Smooth muscle cell (in vitro differentiated cells): Measurements from ENCODE around the gene ALCAM. TPM values are rescaled to one million over a fixed set of nuclear protein-coding genes. Genes with fewer than 3 reads are reported as not detected.

Source experiments
- DNase-seq: peaks from one replicate; lab custom pipeline; 2025; ENCODE audit not compliant: unreplicated experiment; lab: John Stamatoyannopoulos, UW
- H2AFZ ChIP-seq: fragments of 200-600 bp; sonication (generic); 2 replicates; pipeline ENCODE4 v1.6.0; 2016; ENCODE audit warnings: antibody characterized with exemption, low read depth, mild to moderate bottlenecking
- H3F3A ChIP-seq: fragments of 200-600 bp; sonication (generic); 2 replicates; pipeline ENCODE4 v1.6.0; 2017; ENCODE audit warnings: antibody characterized with exemption, low read depth
- H3K27ac ChIP-seq: fragments of 200-600 bp; sonication (generic); 2 replicates; pipeline ENCODE4 v1.5.1; 2016; ENCODE audit warnings: low read depth, mild to moderate bottlenecking
- H3K27me3 ChIP-seq: fragments of 200-600 bp; sonication (generic); 2 replicates; pipeline ENCODE4 v1.6.1; 2016; ENCODE audit warnings: low read depth, mild to moderate bottlenecking
- H3K36me3 ChIP-seq: fragments of 200-600 bp; sonication (generic); 2 replicates; pipeline ENCODE4 v1.5.1; 2016; ENCODE audit warnings: low read depth
- H3K4me1 ChIP-seq: fragments of 200-600 bp; sonication (generic); 2 replicates; pipeline ENCODE4 v1.5.1; 2016; ENCODE audit warnings: low read depth
- H3K4me2 ChIP-seq: fragments of 200-600 bp; sonication (generic); 2 replicates; pipeline ENCODE4 v1.6.0; 2016; ENCODE audit warnings: mild to moderate bottlenecking
- H3K4me3 ChIP-seq: fragments of 200-600 bp; sonication (generic); 2 replicates; pipeline ENCODE4 v1.5.1; 2016; ENCODE audit warnings: mild to moderate bottlenecking
- H3K79me2 ChIP-seq: fragments of 200-600 bp; sonication (generic); 2 replicates; pipeline ENCODE4 v1.6.0; 2016; ENCODE audit warnings: low read depth, mild to moderate bottlenecking
- H3K9ac ChIP-seq: fragments of 200-600 bp; sonication (generic); 2 replicates; pipeline ENCODE4 v1.6.0; 2016; ENCODE audit warnings: low read depth
- H3K9me3 ChIP-seq: fragments of 200-600 bp; sonication (generic); replicated peaks from 2 replicates; pipeline ENCODE4 v1.5.1; 2016; ENCODE audit warnings: low read depth
- H4K20me1 ChIP-seq: fragments of 200-600 bp; sonication (generic); 2 replicates; pipeline ENCODE4 v1.6.0; 2016; ENCODE audit warnings: low read depth
- WGBS: methylation state at CpG from one replicate; pipeline ENCODE4 v1.1.7; 2016; ENCODE audit warnings: low lambda C conversion rate; 5-methylcytosine and 5-hydroxymethylcytosine counted together
- polyA plus RNA-seq: library from polyadenylated mRNA; unstranded; fragments of >200 nt; fragmentation: Nextera tagmentation; extraction: Ambion mirVana; gene quantifications from 2 replicates; pipeline ENCODE4 v1.2.1, GENCODE V29; 2016
- total RNA-seq: library from RNA; depleted of rRNA; stranded (reverse); fragments of >200 nt; gene quantifications from 2 replicates; pipeline ENCODE4 v1.2.3, GENCODE V29; 2014
- TF ChIP-seq, protein P1 (sequence below): fragments of 200-600 bp; sonication (generic); IDR thresholded peaks from 2 replicates; pipeline ENCODE4 v1.5.1; 2017; ENCODE audit warnings: borderline replicate concordance, mild to moderate bottlenecking, antibody characterized with exemption; ENCODE audit not compliant: insufficient read depth, poor library complexity, severe bottlenecking

Gene ALCAM
- total and polyA plus RNA-seq, 2 experiments from 2014 or later = 110 to 314 TPM

- 94% methylated on average over 1 of the region's 1 CpG for WGBS
- H3K27ac ChIP-seq = no peak overlapping the region
- no peak overlapping the region for H3K4me3 ChIP-seq
- no peak overlapping the region for H3K4me2 ChIP-seq
- no peaks in the 10 kb centered on the region for H4K20me1 ChIP-seq
- H3K9me3 ChIP-seq = no peaks in the 10 kb centered on the region
- H2AFZ ChIP-seq = no peak overlapping the region
- no peaks in the 10 kb centered on the region for H3F3A ChIP-seq
- no peaks in the 10 kb centered on the region for H3K27me3 ChIP-seq
- no peaks in the 10 kb centered on the region for H3K4me1 ChIP-seq
- H3K79me2 ChIP-seq = no peaks in the 10 kb centered on the region
- H3K9ac ChIP-seq = no peak overlapping the region
- no peaks in the 10 kb centered on the region for H3K36me3 ChIP-seq
- TF ChIP-seq, protein P1, sequence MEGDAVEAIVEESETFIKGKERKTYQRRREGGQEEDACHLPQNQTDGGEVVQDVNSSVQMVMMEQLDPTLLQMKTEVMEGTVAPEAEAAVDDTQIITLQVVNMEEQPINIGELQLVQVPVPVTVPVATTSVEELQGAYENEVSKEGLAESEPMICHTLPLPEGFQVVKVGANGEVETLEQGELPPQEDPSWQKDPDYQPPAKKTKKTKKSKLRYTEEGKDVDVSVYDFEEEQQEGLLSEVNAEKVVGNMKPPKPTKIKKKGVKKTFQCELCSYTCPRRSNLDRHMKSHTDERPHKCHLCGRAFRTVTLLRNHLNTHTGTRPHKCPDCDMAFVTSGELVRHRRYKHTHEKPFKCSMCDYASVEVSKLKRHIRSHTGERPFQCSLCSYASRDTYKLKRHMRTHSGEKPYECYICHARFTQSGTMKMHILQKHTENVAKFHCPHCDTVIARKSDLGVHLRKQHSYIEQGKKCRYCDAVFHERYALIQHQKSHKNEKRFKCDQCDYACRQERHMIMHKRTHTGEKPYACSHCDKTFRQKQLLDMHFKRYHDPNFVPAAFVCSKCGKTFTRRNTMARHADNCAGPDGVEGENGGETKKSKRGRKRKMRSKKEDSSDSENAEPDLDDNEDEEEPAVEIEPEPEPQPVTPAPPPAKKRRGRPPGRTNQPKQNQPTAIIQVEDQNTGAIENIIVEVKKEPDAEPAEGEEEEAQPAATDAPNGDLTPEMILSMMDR = no peak
- no peak for DNase-seq
Measured at GRCh38 chr3:105332961-105333360, 33.7 kb upstream of the ALCAM start.

DNA sequence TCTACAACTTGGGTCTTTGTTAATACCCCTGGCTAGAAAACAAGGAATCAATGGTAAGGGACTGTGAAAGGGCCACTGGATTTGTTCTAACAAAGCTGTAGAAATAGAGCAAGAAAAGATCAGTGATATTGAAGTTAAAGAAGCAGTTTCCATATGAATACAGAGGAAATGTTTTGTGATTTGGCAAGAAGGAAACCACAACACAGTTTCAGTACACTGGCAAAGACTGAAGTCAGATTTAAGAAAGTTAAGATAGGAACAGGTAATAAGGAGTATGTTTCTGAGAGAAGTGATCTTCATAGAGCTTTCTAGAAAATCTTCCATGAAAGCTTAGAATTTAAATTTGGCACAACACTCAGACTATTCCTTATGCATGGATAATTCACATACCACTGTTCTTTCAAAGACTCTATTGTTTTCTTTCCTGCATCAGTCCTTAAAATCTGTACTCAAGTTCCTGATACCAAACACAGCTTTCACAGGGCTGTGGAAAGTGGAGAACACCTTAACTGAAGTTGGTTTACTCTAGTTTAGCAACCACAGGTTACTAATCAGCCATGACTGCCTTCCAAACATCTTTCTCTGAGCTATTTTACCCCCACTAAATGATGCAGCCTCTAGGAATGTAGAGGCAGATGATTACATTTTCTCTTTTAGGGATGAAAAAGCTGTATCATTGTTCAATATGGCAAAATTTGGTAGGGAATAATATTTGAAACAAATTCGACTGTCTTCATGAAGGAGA is 32.4 kb upstream of the ALCAM start:
- DNase-seq = no peak
- H3F3A ChIP-seq = no peaks in the 10 kb centered on the region
- H3K27me3 ChIP-seq = no peaks in the 10 kb centered on the region
- H2AFZ ChIP-seq = no peak overlapping the region
- no peaks in the 10 kb centered on the region for H3K79me2 ChIP-seq
- no peaks in the 10 kb centered on the region for H3K4me1 ChIP-seq
- no peak overlapping the region for H3K4me3 ChIP-seq
- no peaks in the 10 kb centered on the region for H3K9me3 ChIP-seq
- no peak overlapping the region for H3K4me2 ChIP-seq
- H4K20me1 ChIP-seq = no peaks in the 10 kb centered on the region
- WGBS = 97% methylated on average over 1 of the region's 1 CpG
- no peak overlapping the region for H3K9ac ChIP-seq
- H3K27ac ChIP-seq = no peak overlapping the region
- H3K36me3 ChIP-seq = no peaks in the 10 kb centered on the region
- TF ChIP-seq, protein P1 = no peak

GRCh38 chr3:105339946-105340345 is 26.8 kb upstream of the ALCAM start:
- Histone ChIP-seq H3K27me3 (no peaks in the 10 kb centered on the region), H3K4me1 (no peaks in the 10 kb centered on the region), H3K9me3 (no peaks in the 10 kb centered on the region), H3K79me2 (no peaks in the 10 kb centered on the region), H4K20me1 (no peaks in the 10 kb centered on the region), H3F3A (no peaks in the 10 kb centered on the region), H3K9ac (no peak overlapping the region), H3K27ac (no peak overlapping the region), H2AFZ (no peak overlapping the region), H3K4me2 (no peak overlapping the region), H3K36me3 (no peaks in the 10 kb centered on the region), H3K4me3 (no peak overlapping the region)
- 90% methylated on average over 1 of the region's 1 CpG for WGBS
- no peak for DNase-seq
- TF ChIP-seq, protein P1 = no peak

DNA sequence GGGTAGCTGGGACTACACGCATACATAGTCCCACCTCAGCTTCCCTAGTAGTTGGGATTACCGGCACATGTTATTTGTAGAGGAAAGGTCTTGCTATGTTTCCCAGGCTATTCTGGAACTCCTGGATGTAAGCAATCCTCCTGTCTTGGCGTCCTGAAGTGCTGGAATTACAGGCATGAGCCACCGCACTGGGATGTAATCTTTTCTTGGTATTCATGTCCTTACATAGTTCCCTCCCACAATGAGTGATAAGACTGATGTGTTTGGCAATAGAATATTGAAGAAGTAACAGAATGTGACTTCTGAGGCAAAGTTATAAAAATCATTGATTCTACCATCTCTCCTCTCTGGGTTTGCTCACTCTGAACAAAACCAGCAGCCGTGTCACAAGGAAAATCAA is 22.7 kb upstream of the ALCAM start:
- no peak for DNase-seq
- no peak overlapping the region for H3K4me3 ChIP-seq

More for the DNA sequence above, 22.7 kb upstream of the ALCAM start:
- Histone ChIP-seq H3K27ac (no peak overlapping the region), H3K9me3 (no peaks in the 10 kb centered on the region), H3K36me3 (no peaks in the 10 kb centered on the region), H2AFZ (no peak overlapping the region), H3K9ac (no peak overlapping the region), H3K79me2 (no peaks in the 10 kb centered on the region), H3K27me3 (no peaks in the 10 kb centered on the region), H3K4me2 (no peak overlapping the region), H3K4me1 (no peaks in the 10 kb centered on the region), H3F3A (no peaks in the 10 kb centered on the region), H4K20me1 (no peaks in the 10 kb centered on the region)
- 68% methylated on average over 5 of the region's 5 CpGs for WGBS
- TF ChIP-seq, protein P1 = no peak
